Peyer's patch (tissue), 4 donors: ENCODE results near the gene PRSS3.
"Not testable (repeated sequence)": the region's sequence is repeated elsewhere in the genome, so short reads cannot be mapped to it uniquely, and the experiment has no call there.

Source experiments
- POLR2A ChIP-seq, 2 donors: fragments of 450-650 bp; IDR thresholded peaks; one replicate each; pipeline ENCODE4 v1.5.1; 2017; ENCODE audit warnings: antibody characterized with exemption in 2 of 2, mild to moderate bottlenecking in 2 of 2, moderate library complexity in 2 of 2
- TF ChIP-seq, protein P1 (sequence below), 6 experiments: fragments of 450-650 bp in 4 of 6; fragments of 200-600 bp in 2 of 6; sonication (generic) in 1 of 6; IDR thresholded peaks; one replicate each; pipeline ENCODE4 v1.5.1; 2017 to 2019; ENCODE audit warnings: antibody characterized with exemption in 6 of 6, mild to moderate bottlenecking in 3 of 6, moderate library complexity in 1 of 6

GRCh38 chr9:33796679-33797078 lies 1.3 kb downstream of the PRSS3 start:
- TF ChIP-seq, protein P1, sequence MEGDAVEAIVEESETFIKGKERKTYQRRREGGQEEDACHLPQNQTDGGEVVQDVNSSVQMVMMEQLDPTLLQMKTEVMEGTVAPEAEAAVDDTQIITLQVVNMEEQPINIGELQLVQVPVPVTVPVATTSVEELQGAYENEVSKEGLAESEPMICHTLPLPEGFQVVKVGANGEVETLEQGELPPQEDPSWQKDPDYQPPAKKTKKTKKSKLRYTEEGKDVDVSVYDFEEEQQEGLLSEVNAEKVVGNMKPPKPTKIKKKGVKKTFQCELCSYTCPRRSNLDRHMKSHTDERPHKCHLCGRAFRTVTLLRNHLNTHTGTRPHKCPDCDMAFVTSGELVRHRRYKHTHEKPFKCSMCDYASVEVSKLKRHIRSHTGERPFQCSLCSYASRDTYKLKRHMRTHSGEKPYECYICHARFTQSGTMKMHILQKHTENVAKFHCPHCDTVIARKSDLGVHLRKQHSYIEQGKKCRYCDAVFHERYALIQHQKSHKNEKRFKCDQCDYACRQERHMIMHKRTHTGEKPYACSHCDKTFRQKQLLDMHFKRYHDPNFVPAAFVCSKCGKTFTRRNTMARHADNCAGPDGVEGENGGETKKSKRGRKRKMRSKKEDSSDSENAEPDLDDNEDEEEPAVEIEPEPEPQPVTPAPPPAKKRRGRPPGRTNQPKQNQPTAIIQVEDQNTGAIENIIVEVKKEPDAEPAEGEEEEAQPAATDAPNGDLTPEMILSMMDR (IDR thresholded peaks at IDR 0.05) = not testable (repeated sequence)
- TF ChIP-seq POLR2A (IDR thresholded peaks at IDR 0.05) = not testable (repeated sequence)
